Stromal cell of bone marrow (primary cell): ENCODE measurements around the gene SSC5D.
"Not testable (repeated sequence)": the region's sequence is repeated elsewhere in the genome, so short reads cannot be mapped to it uniquely, and the experiment has no call there.

Source experiments
- DNase-seq: peaks from one replicate; pipeline ENCODE4 v3.0.0-alpha.2; 2012; ENCODE audit warnings: low read depth

SSC5D gene

GRCh38 chr19:55487924-55488687 is at the start of gene SSC5D:
Gene SSC5D (plus strand): TSS chr19:55488436. CDS start chr19:55488590, 154 bp downstream.
- DNase-seq, result peak; percentile 38

- DNase-seq, result no peak
Observed at GRCh38 chr19:55439052-55439451, 49.2 kb upstream of the SSC5D start.

GRCh38 chr19:55440411-55441105 is 47.7 kb upstream of the SSC5D start:
- no peak for DNase-seq

- DNase-seq, result no peak
Observed at GRCh38 chr19:55441319-55441691, 46.9 kb upstream of the SSC5D start.

- no peak for DNase-seq
Observed at GRCh38 chr19:55441692-55442321, 46.4 kb upstream of the SSC5D start.

- no peak for DNase-seq
Observed at GRCh38 chr19:55442372-55442961, 45.8 kb upstream of the SSC5D start.

- no peak for DNase-seq
Observed at GRCh38 chr19:55443045-55443823, 45.0 kb upstream of the SSC5D start, which contains the start of gene SHISA7. Gene SHISA7 (minus strand): TSS chr19:55443300. CDS start chr19:55442863, 437 bp downstream.

GRCh38 chr19:55443824-55444480 is 44.3 kb upstream of the SSC5D start:
- DNase-seq, result no peak

- no peak for DNase-seq
Observed at GRCh38 chr19:55444646-55445045, 43.6 kb upstream of the SSC5D start.

- no peak for DNase-seq
Observed at GRCh38 chr19:55446060-55446459, 42.2 kb upstream of the SSC5D start.

GRCh38 chr19:55447421-55448174 is 40.6 kb upstream of the SSC5D start:
- peak; percentile 5 for DNase-seq

- DNase-seq, result not testable (repeated sequence)
Observed at GRCh38 chr19:55448175-55448490, 40.1 kb upstream of the SSC5D start.

- DNase-seq, result no peak
Observed at GRCh38 chr19:55449469-55449868, 38.8 kb upstream of the SSC5D start.

- DNase-seq, result no peak
Observed at GRCh38 chr19:55451163-55451964, 36.9 kb upstream of the SSC5D start.

GRCh38 chr19:55451965-55452748 is 36.1 kb upstream of the SSC5D start:
- no peak for DNase-seq

- no peak for DNase-seq
Observed at GRCh38 chr19:55452749-55453346, 35.4 kb upstream of the SSC5D start.

GRCh38 chr19:55453511-55454260 is 34.5 kb upstream of the SSC5D start:
- DNase-seq, result no peak

- DNase-seq, result no peak
Observed at GRCh38 chr19:55454787-55455243, 33.4 kb upstream of the SSC5D start.
